Keratinocyte (primary cell): ENCODE measurements around the gene FGFR2. TPM values are rescaled to one million over a fixed set of nuclear protein-coding genes. Genes with fewer than 3 reads are reported as not detected.

Experiments used
- DNase-seq: peaks from one replicate; pipeline ENCODE4 v3.0.0-alpha.2; 2011; ENCODE audit warnings: low read depth, missing footprints, low spot score
- FAIRE-seq: peaks from 2 replicates; lab custom pipeline; 2011; peaks lifted over from hg19 to GRCh38; lab: Jason Lieb, UNC
- H2AFZ ChIP-seq: 2 replicates; pipeline ENCODE4 v1.6.0; 2012; ENCODE audit warnings: low read length, control low read depth, inconsistent platforms; ENCODE audit not compliant: control insufficient read depth
- H3K27ac ChIP-seq: 2 replicates; pipeline ENCODE4 v1.5.1; 2011; ENCODE audit warnings: low read length; ENCODE audit not compliant: control insufficient read depth, insufficient read depth
- H3K27me3 ChIP-seq: 3 replicates; pipeline ENCODE4 v1.6.0; 2011; ENCODE audit warnings: low read length; ENCODE audit not compliant: control insufficient read depth, insufficient read depth; ENCODE audit errors: extremely low read depth
- H3K36me3 ChIP-seq, 2 experiments: 2 replicates in 1 of 2; 3 replicates in 1 of 2; pipeline ENCODE4 v1.5.1; 2011; ENCODE audit warnings: low read length in 2 of 2, mild to moderate bottlenecking in 1 of 2; ENCODE audit not compliant: control insufficient read depth in 2 of 2, insufficient read depth in 2 of 2; ENCODE audit errors: extremely low read depth in 1 of 2
- H3K4me1 ChIP-seq: 3 replicates; pipeline ENCODE4 v1.5.1; 2011; ENCODE audit warnings: low read length; ENCODE audit not compliant: control insufficient read depth, insufficient read depth; ENCODE audit errors: extremely low read depth
- H3K4me2 ChIP-seq: 3 replicates; pipeline ENCODE4 v1.6.0; 2011; ENCODE audit warnings: low read depth, low read length; ENCODE audit not compliant: control insufficient read depth, insufficient read depth; ENCODE audit errors: extremely low read depth
- H3K4me3 ChIP-seq, 3 experiments: fragments of 200-600 bp in 1 of 3; sonication (generic) in 1 of 3; 2 replicates in 2 of 3; 3 replicates in 1 of 3; pipeline ENCODE4 v1.5.1; 2011 to 2016; ENCODE audit warnings: low read length in 3 of 3, mild to moderate bottlenecking in 3 of 3, control low read depth in 2 of 3, inconsistent platforms in 1 of 3, low read depth in 1 of 3, mixed read lengths in 1 of 3, mixed run types in 1 of 3, moderate library complexity in 1 of 3; ENCODE audit not compliant: control insufficient read depth in 2 of 3, insufficient read depth in 2 of 3; ENCODE audit errors: extremely low read depth in 1 of 3
- H3K79me2 ChIP-seq: 2 replicates; pipeline ENCODE4 v1.6.0; 2012; ENCODE audit warnings: low read length; ENCODE audit not compliant: control insufficient read depth, insufficient read depth
- H3K9ac ChIP-seq: 3 replicates; pipeline ENCODE4 v1.6.0; 2011; ENCODE audit warnings: low read length; ENCODE audit not compliant: control insufficient read depth, insufficient read depth; ENCODE audit errors: extremely low read depth
- H3K9me1 ChIP-seq: 3 replicates; pipeline ENCODE4 v1.6.0; 2011; ENCODE audit warnings: low read length; ENCODE audit not compliant: control insufficient read depth, insufficient read depth; ENCODE audit errors: extremely low read depth
- H3K9me3 ChIP-seq: 2 replicates; pipeline ENCODE4 v1.5.1; 2012; ENCODE audit warnings: low read depth, low read length; ENCODE audit not compliant: control insufficient read depth
- H4K20me1 ChIP-seq: 3 replicates; pipeline ENCODE4 v1.6.0; 2011; ENCODE audit warnings: low read length; ENCODE audit not compliant: control insufficient read depth, insufficient read depth; ENCODE audit errors: extremely low read depth
- CTCF ChIP-seq, 3 experiments: IDR thresholded peaks in 1 of 3; conservative IDR thresholded peaks in 1 of 3; optimal IDR thresholded peaks in 1 of 3; 2 replicates in 2 of 3; 3 replicates in 1 of 3; pipeline versions ENCODE3 to v1.5.1; 2011; ENCODE audit warnings: low read length in 3 of 3, mild to moderate bottlenecking in 3 of 3, moderate library complexity in 2 of 3, control low read depth in 1 of 3, inconsistent platforms in 1 of 3; ENCODE audit not compliant: insufficient read depth in 2 of 3; ENCODE audit errors: extremely low read depth in 1 of 3
- EZH2 ChIP-seq: IDR thresholded peaks from one replicate; pipeline ENCODE4 v1.6.1; 2012; ENCODE audit warnings: inconsistent platforms, mild to moderate bottlenecking, low read length, moderate library complexity
- dilution Hi-C: fragments of 300-500 bp; cut with MboI; formaldehyde crosslinking; loops from one replicate; pipeline ENCODE4 v1.7.0; 2020; ENCODE audit warnings: low sequenced_read_pairs; ENCODE audit not compliant: extremely low pct_ligation_motif_present
- polyA plus RNA-seq, 5 experiments: library from polyadenylated mRNA; depleted of rRNA in 3 of 5; stranded (reverse) in 3 of 5; stranded (forward) in 1 of 5; unstranded in 1 of 5; fragments of >200 nt; gene quantifications; 1 replicate in 1 of 5; 2 replicates in 3 of 5; 3 replicates in 1 of 5; pipeline versions ENCODE4 v1.2.1 to v1.2.3, GENCODE V29; 2011 to 2012; ENCODE audit warnings: missing spikeins in 2 of 5, low read depth in 1 of 5, low replicate concordance in 1 of 5

Gene FGFR2
- polyA plus RNA-seq, 1 donor (not counting 4 experiments of a cell fraction or from before 2014, with no cell fraction given) = 20.6 TPM

GRCh38 chr10:121436630-121437341 lies 161.5 kb downstream of the FGFR2 start:
- Histone ChIP-seq H3K4me2 (no peak overlapping the region), H2AFZ (no peak overlapping the region), H3K79me2 (no peaks in the 10 kb centered on the region), H3K27ac (no peak overlapping the region), H3K36me3 (no peaks in the 10 kb centered on the region), H3K9ac (no peak overlapping the region), H3K9me1 (no peaks in the 10 kb centered on the region), H3K4me1 (no peaks in the 10 kb centered on the region), H4K20me1 (no peaks in the 10 kb centered on the region), H3K27me3 (no peaks in the 10 kb centered on the region), H3K9me3 (no peaks in the 10 kb centered on the region), H3K4me3 (no peak overlapping the region)
- no peak for TF ChIP-seq CTCF (optimal IDR thresholded peaks at IDR 0.05 in 1 of 3, IDR thresholded peaks at IDR 0.05 in 1 of 3, conservative IDR thresholded peaks at IDR 0.05 in 1 of 3; ENCODE audit: extremely low read depth in 1 of 3, insufficient read depth in 2 of 3, low read length in 3 of 3)
- no peak for TF ChIP-seq EZH2
- DNase-seq (no peak), FAIRE-seq (no peak)
- dilution Hi-C loops = no loop called here

GRCh38 chr10:121436281-121436629 lies 162.0 kb downstream of the FGFR2 start:
- FAIRE-seq = no peak
- Histone ChIP-seq H3K4me1 (no peaks in the 10 kb centered on the region), H4K20me1 (no peaks in the 10 kb centered on the region), H3K36me3 (no peaks in the 10 kb centered on the region), H3K27ac (no peak overlapping the region), H3K9me3 (no peaks in the 10 kb centered on the region), H3K79me2 (no peaks in the 10 kb centered on the region), H3K27me3 (no peaks in the 10 kb centered on the region), H3K4me3 (no peak overlapping the region), H3K9me1 (no peaks in the 10 kb centered on the region), H3K4me2 (no peak overlapping the region), H3K9ac (no peak overlapping the region), H2AFZ (no peak overlapping the region)
- dilution Hi-C loops = no loop called here
- no peak for TF ChIP-seq EZH2
- no peak for TF ChIP-seq CTCF (optimal IDR thresholded peaks at IDR 0.05 in 1 of 3, IDR thresholded peaks at IDR 0.05 in 1 of 3, conservative IDR thresholded peaks at IDR 0.05 in 1 of 3; ENCODE audit: extremely low read depth in 1 of 3, insufficient read depth in 2 of 3, low read length in 3 of 3)
- no peak for DNase-seq
